HL-60/S4 treated with retinoic acid at 250 ng/mL for 4 days and 3 days (cell line): ENCODE data around the gene STIP1.

ENCODE experiments used
- in situ Hi-C: fragments of 300-500 bp; cut with MboI; formaldehyde crosslinking; loops from 2 replicates; pipeline ENCODE4 v1.7.0; 2022; ENCODE audit warnings: low sequenced_read_pairs

STIP1 gene

DNA sequence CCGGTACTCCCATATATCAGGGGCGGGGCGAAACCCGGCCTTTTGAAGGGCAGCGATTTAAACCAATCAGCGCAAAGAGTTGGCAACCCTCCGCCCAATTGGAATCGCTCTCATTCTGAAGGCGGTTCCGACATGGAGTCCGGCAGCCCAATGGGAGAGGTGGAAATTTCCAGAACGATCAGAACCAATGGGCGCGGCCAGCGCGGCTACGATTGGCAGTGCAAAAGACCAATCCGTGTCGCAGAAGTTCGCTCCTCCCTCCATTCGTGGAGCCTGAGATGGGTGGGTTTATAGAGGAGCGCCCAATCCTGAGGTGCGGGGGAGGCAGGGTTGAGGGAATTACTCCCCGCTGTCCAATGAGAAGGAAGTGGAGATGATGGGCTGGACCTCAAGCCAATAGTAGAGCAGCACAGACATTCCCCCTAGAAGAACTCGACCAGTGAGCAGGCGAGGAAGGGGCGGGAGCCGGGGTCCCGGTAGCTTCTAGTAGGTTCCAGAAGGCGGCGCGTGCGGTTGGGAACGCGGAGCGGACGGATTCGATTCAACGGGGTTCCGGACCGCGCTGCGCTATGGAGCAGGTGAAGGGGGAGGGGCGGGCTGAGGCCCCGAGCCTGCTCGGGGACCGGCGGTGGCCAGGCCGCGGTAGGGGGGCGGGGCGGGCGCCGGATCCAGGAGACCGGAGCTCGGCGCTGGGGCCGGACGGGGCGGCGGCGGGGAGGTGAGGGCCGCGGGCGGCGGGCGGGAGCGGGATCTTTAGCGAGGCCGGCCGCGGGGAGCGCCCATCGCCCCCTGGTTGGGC is at the start of gene STIP1:
Gene STIP1 (plus strand): TSS at position 479 of the 799 bp plus-strand sequence. CDS start 91 bp downstream, at position 570.
- in situ Hi-C loops, result no loop called here

DNA sequence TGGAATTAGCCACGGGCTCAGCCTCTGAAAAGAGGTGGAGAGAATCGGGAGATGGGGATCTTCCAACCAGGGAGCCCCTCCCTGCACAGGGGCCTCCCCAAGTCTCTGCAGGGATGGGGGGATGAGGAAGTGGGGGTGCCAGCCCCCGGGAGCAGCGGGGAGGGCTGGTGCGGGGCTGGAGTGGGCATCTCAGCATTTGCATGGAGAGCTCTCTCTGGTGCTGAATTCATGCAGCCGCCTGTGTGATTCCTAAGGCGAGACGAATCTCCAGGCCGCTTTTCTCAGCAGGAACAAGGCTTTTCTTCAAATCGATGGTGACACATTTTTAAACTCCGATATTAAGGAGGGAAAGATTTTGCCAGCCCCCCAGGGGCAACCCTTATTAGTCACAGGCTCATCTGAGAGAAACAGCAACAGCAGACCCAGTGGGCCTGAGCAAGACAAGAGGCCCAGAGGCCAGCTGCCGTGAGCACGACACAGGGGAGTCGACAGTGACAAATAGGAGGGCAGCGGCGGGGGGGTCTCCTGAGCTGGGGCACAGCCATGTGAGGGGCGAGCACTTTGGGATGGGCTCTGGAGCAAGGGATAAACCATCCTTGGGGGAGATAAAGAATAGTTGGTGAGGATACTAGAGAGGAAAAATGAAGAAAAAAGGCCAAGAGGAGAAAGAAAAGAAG is 49.1 kb upstream of the STIP1 start:
- in situ Hi-C loops, result no loop called here

DNA sequence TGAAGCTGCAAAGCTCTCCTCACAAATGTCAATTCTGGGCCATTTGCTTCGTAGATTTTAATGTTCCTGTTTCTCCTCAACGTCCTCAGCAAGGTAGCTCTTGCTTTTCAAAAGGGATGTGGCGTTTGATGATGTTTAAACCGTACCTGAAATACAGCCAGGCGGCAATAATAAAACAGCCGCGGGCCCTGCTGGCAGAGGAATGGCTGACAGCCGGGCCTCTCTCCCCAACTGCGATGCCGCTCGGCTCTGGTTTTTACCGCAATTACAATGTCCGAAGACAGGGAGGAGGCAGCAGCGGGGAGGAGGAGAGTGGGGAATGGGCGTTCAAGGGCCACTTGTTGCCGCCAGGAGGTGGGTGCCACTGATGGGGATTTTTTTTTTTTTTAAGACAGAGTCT is 47.6 kb upstream of the STIP1 start:
- in situ Hi-C loops, result no loop called here

DNA sequence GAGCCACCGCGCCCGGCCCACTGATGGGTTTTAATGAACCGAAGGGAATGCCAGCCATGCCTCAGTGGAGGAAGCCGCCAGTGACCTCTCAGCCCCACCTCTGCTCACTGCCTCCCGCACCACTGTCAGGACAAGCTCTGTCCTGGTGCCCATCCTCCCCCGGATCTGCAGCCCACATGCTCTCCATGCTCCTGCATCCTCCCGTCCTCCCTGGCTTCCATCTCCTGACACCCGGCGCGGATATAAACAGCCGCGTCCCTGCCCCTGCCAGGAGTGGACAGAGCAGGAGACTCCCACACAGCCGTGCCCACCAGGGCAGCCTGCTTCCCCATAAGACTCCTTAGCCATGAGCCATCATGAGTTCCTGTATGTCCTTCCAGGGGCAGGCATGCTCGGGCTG is 46.9 kb upstream of the STIP1 start:
- in situ Hi-C loops, result no loop called here

DNA sequence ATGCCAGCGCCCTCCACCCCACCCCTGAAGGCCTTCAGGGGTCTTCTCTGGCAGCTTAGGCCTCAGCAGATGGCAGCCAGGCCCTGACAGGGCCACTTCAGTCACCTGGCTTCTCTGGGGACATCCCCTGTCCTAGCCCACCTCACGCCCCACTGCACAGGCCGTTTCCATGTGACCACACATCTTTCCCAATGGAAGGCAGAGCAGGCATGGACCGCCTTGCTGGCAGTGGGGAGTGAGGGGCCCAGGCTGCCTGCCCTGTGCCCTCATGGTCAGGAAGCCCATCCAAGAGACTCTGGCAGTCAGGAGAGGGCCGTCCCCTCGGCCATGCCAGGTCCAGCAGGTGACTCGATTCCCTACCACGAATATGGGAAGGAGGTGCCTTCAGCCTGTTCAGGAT is 45.9 kb upstream of the STIP1 start:
- in situ Hi-C loops, result no loop called here

DNA sequence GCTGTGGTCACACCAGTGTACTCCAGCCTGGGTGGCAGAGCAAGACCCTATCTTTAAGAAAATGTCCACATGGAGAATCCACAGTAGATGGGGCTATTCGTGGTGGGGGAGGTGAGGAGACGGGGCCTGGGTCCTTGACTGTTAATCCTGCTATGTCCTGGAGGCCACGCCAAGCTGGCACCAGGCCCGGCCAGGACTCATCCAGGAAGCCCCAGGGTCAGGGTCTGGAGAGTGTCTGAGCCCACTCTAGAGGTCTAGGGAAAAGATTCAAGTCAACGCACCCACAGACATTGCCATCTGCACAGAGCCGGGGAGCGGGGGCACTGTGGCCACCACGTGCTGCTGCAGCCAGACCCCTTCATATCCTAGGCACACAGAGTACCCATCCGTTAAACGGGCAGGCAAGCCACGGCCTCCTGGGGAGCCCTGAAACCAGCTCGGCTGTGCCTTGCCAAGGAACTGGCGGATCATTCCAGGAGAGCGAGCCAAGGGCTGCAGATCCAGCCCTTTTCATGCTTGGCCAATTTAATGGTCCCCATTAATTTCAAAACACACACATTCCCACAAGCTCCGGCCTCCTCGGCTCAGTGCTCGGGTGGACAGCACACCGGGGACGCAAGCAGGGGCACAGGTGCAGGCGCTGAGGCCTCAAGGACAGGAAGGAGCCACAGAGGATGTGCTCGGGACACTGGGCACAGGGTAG is 44.7 kb upstream of the STIP1 start:
- in situ Hi-C loops, result no loop called here

DNA sequence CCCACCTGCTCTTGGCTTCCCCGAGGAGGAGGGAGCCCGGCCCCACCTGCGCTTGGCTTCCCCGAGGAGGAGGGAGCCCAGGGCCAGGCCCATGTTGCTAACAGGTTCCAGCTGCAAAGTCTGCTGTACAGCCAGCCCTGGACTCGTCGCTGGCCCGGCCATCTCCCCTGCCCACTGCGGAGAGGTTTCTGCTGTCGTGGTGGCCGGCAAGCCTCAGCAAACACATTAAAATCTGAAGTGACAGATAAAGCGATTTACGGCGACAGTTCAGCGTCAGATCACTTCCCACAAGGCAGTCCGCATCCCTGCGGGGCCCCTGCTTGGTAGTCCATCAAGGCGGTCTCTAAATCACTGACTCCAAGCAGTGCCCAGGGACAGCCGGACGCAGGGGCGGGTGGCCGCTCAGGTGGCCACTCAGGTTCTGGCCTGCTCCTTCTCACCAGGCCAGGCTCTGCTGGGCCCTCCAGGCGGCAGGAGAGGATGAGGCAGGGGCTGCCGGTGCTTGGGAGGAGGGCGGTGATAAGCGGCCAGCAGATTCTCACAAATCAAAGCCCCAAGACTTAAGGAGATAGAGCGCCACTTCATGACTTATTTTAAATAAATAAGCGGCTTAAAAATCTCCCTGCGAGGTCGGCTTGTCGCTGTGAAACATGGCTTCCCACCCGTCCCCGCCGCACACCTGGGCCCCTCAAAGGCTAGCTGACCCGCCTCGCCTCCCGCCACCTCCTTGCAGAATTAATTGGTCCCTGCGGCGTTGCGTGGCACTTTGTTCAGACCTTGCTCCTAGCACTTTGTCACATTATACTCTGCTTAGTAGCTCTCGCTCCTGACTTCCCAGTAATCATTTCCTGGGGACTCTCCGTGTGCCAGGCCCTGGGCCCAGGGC is 41.1 kb upstream of the STIP1 start:
- in situ Hi-C loops, result no loop called here

DNA sequence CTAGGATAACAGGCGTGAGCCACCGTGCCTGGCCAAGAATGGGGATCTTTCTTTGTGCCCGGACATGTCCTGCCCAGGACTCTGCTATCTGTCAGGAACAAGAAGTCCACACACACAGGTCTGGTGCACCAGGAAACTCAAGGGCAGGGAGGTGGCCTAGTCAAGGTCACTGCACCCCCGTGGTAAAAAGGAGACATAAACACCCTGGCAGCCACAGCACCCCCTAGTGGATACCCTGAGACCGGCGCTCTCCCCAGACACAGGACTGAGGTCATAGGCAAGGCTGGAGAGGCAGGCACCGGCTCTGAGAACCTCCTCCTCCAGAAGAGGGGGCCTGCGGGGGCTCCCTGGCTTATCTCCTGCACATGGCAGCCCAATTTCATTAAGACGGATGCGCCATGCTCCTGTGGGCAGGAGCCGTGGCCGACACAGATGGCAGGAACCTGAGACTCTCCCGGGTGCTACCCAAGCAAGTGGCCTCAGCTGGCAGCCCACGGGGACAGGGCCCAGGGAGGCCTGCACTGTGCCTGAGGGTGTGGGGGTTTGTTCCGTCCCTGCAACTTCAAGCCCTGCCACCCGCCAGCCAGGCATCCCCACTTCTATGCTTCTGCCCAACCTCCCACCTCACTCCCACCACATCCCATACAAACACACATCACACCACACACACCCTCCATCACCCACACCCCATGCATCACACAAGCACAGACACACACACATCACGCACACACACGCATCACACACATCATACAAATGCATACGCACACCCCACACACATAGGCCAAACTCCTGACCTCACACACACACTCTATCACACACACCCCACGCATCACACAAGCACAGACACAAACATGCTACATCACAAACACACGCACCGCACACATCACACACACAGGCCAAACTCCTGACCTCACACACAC is 39.7 kb upstream of the STIP1 start:
- in situ Hi-C loops, result no loop called here

DNA sequence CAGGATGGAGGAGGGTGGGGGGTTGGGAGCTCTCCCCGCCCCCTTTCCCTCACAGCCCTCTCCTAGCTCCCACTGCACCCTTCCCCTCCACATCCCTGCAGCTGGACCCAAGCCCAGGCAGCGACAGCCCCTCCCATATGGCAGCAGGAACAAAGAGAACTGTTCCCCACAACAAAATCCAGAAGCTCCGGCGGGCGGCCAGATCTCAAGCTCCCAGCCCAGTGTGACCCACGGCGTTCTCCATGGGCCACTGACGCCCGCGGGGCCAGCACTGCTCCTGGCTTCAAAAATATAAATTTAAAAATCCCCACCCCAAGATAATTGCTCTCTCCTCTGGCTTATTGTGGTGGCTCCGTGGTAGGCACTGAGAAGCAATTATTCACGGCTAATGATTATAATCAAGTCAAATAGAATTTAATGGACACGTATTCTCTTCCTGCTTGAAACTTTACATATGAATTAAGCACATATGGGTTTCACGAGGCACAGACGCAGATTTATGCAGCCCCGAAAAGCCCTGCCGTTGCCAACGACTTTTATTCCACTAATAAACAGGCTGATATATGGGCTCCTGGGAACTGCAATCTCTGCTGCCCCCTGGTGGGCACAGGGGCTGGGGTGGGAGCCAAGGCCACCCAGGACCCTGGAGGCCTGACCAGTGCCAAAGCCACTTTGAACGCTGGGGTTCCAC is 37.6 kb upstream of the STIP1 start:
- in situ Hi-C loops, result no loop called here

DNA sequence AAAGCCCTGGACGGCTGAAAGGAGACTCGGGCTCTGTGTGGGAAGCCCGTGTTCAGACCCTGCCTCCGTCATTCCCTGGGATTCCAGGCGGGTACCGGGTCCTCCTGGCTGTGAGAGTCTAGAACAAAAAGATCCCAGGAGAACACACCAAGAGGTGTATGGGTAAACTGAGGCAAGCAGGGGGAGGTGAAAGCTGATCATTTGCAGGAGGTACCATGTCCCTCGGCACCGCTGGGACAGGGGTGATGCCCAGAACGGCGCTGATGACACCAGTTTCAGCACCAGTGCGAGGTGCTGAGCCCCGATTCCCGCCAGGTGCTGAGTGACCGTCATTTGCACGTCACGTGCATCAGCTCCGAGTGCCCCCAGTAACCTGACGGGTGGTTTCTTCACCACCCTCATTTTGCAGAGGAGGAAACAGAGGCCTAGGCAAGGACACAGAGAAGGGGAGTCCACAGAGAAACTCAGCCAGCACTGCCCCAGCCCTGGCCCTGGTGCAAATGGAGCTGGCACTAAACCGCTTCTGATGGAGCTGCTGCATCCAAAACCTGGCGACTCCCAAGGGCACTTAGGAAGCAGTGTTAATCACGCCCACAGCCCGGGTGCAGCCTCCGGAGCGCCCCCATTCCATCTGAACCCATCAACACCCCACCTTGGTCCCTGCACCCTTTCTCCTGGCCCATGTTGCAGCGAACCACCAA is 36.9 kb upstream of the STIP1 start:
- in situ Hi-C loops, result no loop called here

DNA sequence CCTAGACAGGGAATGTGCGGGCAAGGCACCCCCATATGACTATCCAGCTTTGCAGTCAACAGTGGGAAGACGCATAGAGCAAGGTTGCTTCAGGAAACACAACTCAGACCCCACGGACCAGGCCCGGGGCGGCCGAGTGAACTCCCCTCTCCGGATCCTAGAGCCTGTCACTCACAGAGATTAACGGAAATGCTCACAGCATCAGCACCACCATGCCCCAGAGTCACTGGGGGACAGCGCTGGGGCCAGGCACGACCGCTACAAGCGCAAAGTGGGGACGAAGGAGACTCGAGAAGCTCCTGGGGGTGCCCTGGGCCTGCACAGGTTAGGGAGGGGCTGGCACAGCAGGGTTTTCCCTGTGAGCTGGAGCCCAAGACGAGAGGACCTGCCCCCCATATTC is 35.9 kb upstream of the STIP1 start:
- in situ Hi-C loops, result no loop called here

DNA sequence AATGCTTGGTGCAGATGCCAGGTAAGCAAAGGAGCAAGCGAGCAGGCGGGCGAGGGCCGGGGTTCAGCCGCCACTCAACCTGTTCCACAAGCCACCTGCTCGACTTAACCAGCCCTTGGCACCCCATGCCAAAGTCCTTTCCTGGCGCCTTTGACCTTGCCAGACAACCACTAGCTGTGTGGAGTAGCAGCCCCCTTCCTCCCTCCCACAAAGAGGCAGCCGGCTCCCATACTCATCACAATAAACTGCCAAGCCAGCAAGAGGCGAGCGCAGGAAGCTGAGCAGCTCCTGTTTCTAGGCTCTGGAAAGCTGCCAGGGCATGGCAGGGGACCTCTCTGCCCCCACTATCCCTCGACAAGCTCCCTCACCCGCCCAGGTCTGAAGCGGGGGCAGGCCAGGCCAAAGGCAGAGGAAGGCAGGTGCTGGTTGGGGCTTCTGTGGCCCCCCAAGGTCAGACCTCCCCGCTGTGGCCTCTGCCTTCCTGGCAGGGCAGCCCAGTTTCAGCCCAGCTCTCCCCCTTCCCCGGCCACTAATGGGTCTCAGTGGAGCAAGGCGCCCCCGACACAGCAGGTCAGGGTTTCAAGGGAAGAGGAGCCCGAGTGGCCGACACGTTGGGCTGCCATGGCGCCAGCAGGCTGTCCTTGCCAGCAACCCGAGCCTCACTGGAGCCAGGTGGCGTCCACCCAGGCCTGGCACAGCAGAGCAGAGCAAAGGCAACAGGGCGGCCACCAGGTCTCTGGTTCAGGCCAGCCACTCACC is 35.3 kb upstream of the STIP1 start:
- in situ Hi-C loops, result no loop called here

DNA sequence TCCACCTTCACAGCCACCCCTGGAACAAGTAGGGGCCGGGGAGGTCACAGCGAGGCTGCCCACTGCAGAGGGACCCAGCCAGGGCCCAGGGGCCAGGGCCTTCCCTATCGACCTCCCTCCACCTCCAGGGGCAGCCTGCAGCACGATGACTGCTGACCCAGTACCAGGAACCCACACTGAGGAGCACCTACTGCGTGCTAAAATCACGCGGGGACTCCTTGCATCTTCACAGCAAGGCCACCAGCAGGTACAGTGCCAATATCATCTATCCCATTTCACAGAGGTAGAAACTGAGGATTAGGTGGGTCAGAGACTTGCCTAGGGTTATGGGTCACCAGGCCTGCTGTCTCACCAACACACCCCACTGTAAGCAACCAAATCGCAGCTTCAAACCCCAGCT is 34.6 kb upstream of the STIP1 start:
- in situ Hi-C loops, result no loop called here

DNA sequence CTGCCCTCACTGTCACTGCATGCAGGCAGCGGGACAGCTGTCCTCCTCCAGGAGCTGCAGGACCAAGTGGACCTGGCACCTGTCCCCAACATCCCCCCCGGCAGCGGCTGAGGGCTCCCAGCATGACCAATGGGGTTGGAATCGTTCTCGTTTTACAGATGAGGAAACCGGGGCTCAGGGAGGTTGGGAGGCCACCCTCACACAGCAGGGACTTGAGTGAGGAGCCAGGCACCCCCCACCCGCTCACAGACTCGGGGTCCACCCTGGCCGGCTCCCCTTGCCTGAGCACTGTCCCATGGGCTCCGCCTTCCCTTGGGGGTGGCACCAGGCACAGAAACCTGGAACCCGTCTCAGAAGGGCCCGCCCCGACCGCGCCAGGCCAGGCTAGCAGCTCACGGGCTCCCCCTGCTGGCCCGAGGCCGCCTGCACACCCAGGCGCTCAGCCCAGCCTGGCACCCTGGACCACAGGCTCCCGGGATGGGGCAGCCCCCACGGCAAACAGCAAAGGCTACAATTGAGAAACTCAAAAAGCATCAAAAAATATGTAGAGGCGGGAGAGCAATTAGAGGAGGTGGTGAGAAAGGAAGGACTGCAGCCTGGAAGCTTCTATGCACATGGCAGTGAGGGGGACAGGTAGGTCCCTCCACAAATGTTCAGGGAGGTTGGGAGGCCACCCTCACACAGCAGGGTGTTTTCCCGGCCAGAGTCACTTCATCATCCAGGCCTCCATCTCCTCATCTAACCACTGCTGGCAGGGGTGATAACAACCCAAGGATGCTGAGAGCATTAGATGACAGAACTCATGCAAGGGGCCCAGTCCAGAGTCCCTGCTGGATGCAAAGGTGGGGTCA is 32.9 kb upstream of the STIP1 start:
- in situ Hi-C loops, result no loop called here

DNA sequence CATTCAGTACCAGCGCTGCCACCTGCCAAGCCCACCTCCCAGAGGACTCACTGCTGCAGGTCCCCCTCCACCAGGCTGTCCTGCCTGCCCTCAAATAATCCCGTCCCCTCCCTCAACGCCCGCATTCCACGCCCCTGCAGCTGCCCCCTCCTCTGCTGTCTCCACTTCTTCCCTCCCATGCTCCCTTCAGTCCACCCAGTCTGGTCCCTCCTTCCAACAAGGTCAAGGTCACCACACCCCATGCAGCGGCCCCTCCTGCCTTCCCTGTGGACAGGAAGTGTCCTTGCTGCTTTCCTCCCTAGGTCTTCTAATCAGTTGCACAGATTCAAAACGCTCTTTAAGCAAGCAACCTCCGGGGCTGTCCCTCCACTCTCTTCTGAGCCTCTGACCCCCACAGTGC is 32.2 kb upstream of the STIP1 start:
- in situ Hi-C loops, result no loop called here

DNA sequence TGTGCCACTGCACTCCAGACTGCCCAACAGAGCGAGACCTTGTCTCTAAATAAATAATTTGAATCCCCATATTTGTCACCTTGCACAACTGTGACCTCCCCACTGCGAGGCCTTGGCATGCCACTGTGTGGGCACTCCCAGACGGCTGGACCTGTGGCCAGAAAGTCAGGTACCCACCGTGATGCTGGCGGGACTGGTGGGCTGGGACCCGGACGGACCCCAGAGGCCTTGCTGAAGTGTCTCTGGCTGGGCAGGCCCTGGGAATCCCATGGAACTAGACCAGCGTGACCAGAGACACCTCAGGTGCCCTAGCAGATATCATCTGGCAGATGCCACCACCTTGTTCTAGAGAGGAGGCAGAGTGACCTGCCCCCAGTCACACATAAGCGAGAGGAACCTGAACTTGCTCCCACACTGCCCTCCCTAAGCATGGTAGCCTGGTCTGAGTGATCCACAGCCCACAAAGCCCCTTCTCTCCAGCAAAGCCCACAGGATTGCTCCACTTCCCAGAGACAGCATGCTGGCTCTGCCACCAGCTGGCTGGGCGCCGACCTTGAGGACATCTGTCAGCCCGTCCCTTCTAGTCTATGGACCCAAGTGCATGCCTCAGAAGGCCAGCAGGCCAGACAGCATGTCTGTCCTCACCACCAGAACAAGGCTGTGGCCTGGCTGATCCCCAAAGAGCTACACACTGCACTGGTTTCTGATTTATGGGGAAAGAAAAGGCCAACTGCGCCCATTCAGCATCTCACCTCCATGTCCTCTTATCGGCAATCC is 29.5 kb upstream of the STIP1 start:
- in situ Hi-C loops, result no loop called here
